ENCODE measurements around the gene TEP1. TPM values are rescaled to one million over a fixed set of nuclear protein-coding genes. Genes with fewer than 3 reads are reported as not detected.
A peak's percentile ranks its signal among the peaks of the same experiment; 100 is the strongest.

The TEP1 gene
- total and polyA plus RNA-seq, 10 of the 15 experiments (the other 5 are each of a cell fraction or from before 2014, with no cell fraction given): 3.3 to 29.7 (median 16.8) TPM

GRCh38 chr14:20332788-20333493 is 80.4 kb downstream of the TEP1 start, which contains the start of gene CCNB1IP1 (continued):
- peak; percentile 40; the same call in 1 of the 2 replicates for TF ChIP-seq BCL11A (IDR thresholded peaks at IDR 0.05; ENCODE audit: low read depth, low read length)
- TF ChIP-seq BMI1 (IDR thresholded peaks at IDR 0.05; ENCODE audit: borderline replicate concordance): no peak
- TF ChIP-seq MLLT1 (IDR thresholded peaks at IDR 0.05): peak; percentile 62; the same call in 1 of the 2 replicates
- peak; percentile 80 for TF ChIP-seq IKZF1 (conservative IDR thresholded peaks at IDR 0.05)
- 0 out of 2 replicates have a peak, but pooled peaks have one; percentile 43 for TF ChIP-seq HDGF (IDR thresholded peaks at IDR 0.05)
- TF ChIP-seq HDAC2 (IDR thresholded peaks at IDR 0.05): no peak
- TF ChIP-seq PAX8 (IDR thresholded peaks at IDR 0.05): no peak
- peak; percentile 74 to 90 for TF ChIP-seq IKZF2 (IDR thresholded peaks at IDR 0.05)
- TF ChIP-seq SUZ12 (IDR thresholded peaks at IDR 0.05; ENCODE audit: unreplicated experiment): no peak
- TF ChIP-seq LARP7 (IDR thresholded peaks at IDR 0.05): no peak
- no peak for TF ChIP-seq CBFB (IDR thresholded peaks at IDR 0.05; ENCODE audit: low read depth)
- no peak for TF ChIP-seq NR2F1 (conservative IDR thresholded peaks at IDR 0.05)
- TF ChIP-seq ZNF687 (IDR thresholded peaks at IDR 0.05): no peak
- TF ChIP-seq MYC (IDR thresholded peaks at IDR 0.05; ENCODE audit: insufficient read depth, insufficient read length, insufficient replicate concordance, low read length, severe bottlenecking): no peak
- no peak for TF ChIP-seq KDM1A (IDR thresholded peaks at IDR 0.05; ENCODE audit: borderline replicate concordance)
- TF ChIP-seq TARDBP (IDR thresholded peaks at IDR 0.05; ENCODE audit: borderline replicate concordance): no peak
- TF ChIP-seq ZZZ3 (IDR thresholded peaks at IDR 0.05; ENCODE audit: control insufficient read depth, insufficient read length, low read depth): no peak
- no peak for TF ChIP-seq SMC3 (IDR thresholded peaks at IDR 0.05; ENCODE audit: borderline replicate concordance, low read length)
- TF ChIP-seq SMAD1 (IDR thresholded peaks at IDR 0.05; ENCODE audit: low read depth, partially characterized antibody): peak; percentile 42
- no peak for TF ChIP-seq EZH2 (IDR thresholded peaks at IDR 0.05; ENCODE audit: borderline replicate concordance, control insufficient read depth, low read depth, low read length)
- no peak for TF ChIP-seq SIX5 (IDR thresholded peaks at IDR 0.05; ENCODE audit: low read depth, low read length, severe bottlenecking)
- no peak for TF ChIP-seq ZNF217 (IDR thresholded peaks at IDR 0.05)
- no peak for TF ChIP-seq HSF1 (IDR thresholded peaks at IDR 0.05; ENCODE audit: low read depth, low read length)
